Measurements from ENCODE around the gene TTYH3. TPM values are rescaled to one million over a fixed set of nuclear protein-coding genes. Genes with fewer than 3 reads are reported as not detected.
"Not testable (repeated sequence)": the region's sequence is repeated elsewhere in the genome, so short reads cannot be mapped to it uniquely, and the experiment has no call there.

The TTYH3 gene
- total RNA-seq, 1 donor from 2014 or later = 296 TPM

DNA sequence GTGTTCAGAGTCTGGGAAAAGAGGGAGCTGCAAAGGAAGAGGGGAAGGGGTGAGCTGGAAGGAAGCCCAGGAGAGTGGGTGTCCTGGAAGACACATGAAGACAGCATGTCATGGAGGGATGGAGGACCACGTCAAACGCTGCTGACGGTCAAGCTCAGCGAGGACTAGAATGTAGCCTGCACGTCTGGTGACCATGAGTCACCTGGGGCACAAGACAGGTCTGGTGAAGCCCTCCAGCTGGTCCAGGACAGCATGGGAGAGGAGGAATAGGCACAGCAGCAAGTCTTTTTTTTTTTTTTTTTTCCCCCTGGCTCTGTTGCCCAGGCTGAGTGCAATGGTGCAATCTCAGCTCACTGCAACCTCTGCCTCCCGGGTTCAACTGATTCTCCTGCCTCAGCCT lies 36.6 kb downstream of the TTYH3 start:
- H3K36me3 Mint-ChIP-seq = no peaks in the 10 kb centered on the region
- no peak overlapping the region for H3K4me3 Mint-ChIP-seq
- no peak for DNase-seq (ENCODE audit: low spot score in 2 of 2, unreplicated experiment in 2 of 2)
- no peaks in the 10 kb centered on the region for H3K9me3 Mint-ChIP-seq
- no peak overlapping the region for H3K27ac Mint-ChIP-seq
- H3K4me1 Mint-ChIP-seq = no peaks in the 10 kb centered on the region
- peaks cover 19% of the 10 kb centered on the region for H3K27me3 Mint-ChIP-seq (ENCODE audit: low read depth)
- TF ChIP-seq, protein P1, sequence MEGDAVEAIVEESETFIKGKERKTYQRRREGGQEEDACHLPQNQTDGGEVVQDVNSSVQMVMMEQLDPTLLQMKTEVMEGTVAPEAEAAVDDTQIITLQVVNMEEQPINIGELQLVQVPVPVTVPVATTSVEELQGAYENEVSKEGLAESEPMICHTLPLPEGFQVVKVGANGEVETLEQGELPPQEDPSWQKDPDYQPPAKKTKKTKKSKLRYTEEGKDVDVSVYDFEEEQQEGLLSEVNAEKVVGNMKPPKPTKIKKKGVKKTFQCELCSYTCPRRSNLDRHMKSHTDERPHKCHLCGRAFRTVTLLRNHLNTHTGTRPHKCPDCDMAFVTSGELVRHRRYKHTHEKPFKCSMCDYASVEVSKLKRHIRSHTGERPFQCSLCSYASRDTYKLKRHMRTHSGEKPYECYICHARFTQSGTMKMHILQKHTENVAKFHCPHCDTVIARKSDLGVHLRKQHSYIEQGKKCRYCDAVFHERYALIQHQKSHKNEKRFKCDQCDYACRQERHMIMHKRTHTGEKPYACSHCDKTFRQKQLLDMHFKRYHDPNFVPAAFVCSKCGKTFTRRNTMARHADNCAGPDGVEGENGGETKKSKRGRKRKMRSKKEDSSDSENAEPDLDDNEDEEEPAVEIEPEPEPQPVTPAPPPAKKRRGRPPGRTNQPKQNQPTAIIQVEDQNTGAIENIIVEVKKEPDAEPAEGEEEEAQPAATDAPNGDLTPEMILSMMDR (IDR thresholded peaks at IDR 0.05; ENCODE audit: unreplicated experiment) = no peak

DNA sequence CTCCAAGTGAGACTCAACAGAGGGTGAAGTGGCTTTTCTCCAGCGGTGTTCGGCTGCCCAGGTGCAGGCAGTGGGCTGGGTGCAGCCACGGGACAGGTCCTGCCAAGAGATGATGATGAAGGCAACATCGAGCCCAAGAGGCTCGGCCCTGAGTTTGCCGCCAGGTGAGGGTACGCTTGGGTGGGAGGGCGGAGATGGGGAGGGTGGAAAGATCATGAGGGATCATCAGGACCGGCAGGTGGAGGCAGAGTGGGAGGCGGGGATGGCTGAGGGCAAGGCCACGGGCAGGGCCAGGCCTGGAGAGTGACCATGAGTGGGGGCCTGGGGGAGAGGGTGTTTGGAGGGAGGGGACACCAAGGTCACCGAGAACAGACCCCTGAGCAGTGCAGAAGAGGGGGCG lies 38.4 kb downstream of the TTYH3 start:
- Mint-ChIP-seq H3K36me3 (peaks cover 3% of the 10 kb centered on the region), H3K27me3 (ENCODE audit: low read depth) (peaks cover 19% of the 10 kb centered on the region), H3K27ac (no peak overlapping the region), H3K4me3 (no peak overlapping the region), H3K4me1 (no peaks in the 10 kb centered on the region), H3K9me3 (peaks cover 10% of the 10 kb centered on the region)
- DNase-seq (ENCODE audit: low spot score in 2 of 2, unreplicated experiment in 2 of 2) = no peak
- TF ChIP-seq, protein P1 (IDR thresholded peaks at IDR 0.05; ENCODE audit: unreplicated experiment) = no peak

GRCh38 chr7:2670720-2671391 lies 39.1 kb downstream of the TTYH3 start:
- Mint-ChIP-seq H3K27me3 (ENCODE audit: low read depth) (peaks cover 19% of the 10 kb centered on the region), H3K9me3 (peaks cover 10% of the 10 kb centered on the region), H3K36me3 (peaks cover 3% of the 10 kb centered on the region), H3K4me1 (no peaks in the 10 kb centered on the region), H3K27ac (no peak overlapping the region), H3K4me3 (no peak overlapping the region)
- peak in 1 of 2 experiments; percentile 75 for DNase-seq (ENCODE audit: low spot score in 2 of 2, unreplicated experiment in 2 of 2)
- TF ChIP-seq, protein P1 (IDR thresholded peaks at IDR 0.05; ENCODE audit: unreplicated experiment) = peak; percentile 76

DNA sequence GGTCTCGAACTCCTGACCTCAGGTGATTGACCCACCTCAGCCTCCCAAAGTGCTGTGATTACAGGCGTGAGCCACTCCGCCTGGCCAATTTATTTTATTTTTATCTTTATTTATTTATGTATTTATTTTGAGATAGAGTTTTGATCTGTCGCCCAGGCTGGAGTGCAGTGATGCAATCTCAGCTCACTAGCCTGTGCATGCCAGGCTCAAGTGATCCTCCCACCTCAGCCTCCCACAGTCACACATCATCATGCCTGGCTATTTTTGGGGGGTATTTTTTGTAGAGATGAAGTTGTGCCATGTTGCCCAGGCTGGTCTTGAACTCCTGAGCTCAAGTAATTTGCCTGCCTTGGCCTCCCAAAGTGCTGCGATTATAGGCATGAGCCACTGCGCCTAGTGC lies 41.4 kb downstream of the TTYH3 start:
- not testable (repeated sequence) for H3K27ac Mint-ChIP-seq; H3K4me1 Mint-ChIP-seq; DNase-seq (ENCODE audit: low spot score in 2 of 2, unreplicated experiment in 2 of 2); H3K4me3 Mint-ChIP-seq; H3K36me3 Mint-ChIP-seq
- H3K9me3 Mint-ChIP-seq = peaks cover 10% of the 10 kb centered on the region
- H3K27me3 Mint-ChIP-seq (ENCODE audit: low read depth) = peaks cover 15% of the 10 kb centered on the region

DNA sequence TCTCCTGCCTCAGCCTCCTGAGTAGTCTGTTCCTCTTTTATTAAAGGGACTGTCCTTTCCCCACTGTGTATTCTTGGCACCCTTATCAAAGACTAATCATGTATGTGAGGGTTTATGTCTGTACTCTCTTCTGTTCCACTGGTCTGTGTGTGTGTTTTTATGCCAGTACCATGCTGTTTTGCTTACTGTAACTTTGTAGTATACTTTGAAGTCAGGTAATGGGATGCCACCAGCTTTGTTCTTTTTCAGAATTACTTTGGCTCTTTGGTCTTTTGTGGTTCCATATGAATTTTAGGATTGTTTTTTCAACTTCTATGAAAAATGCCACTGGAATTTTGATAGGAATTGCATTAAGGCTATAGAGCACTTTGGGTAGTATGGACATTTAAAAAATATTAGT lies 42.1 kb downstream of the TTYH3 start:
- no peak for DNase-seq (ENCODE audit: low spot score in 2 of 2, unreplicated experiment in 2 of 2)
- peaks cover 3% of the 10 kb centered on the region for H3K36me3 Mint-ChIP-seq
- no peak overlapping the region for H3K4me3 Mint-ChIP-seq
- TF ChIP-seq, protein P1 (IDR thresholded peaks at IDR 0.05; ENCODE audit: unreplicated experiment) = no peak
- no peaks in the 10 kb centered on the region for H3K4me1 Mint-ChIP-seq
- H3K9me3 Mint-ChIP-seq = peaks cover 10% of the 10 kb centered on the region
- peaks cover 15% of the 10 kb centered on the region for H3K27me3 Mint-ChIP-seq (ENCODE audit: low read depth)
- no peak overlapping the region for H3K27ac Mint-ChIP-seq

GRCh38 chr7:2675256-2675764 lies 43.5 kb downstream of the TTYH3 start:
- peaks cover 3% of the 10 kb centered on the region for H3K36me3 Mint-ChIP-seq
- no peaks in the 10 kb centered on the region for H3K4me1 Mint-ChIP-seq
- H3K27ac Mint-ChIP-seq = no peak overlapping the region
- TF ChIP-seq, protein P1 (IDR thresholded peaks at IDR 0.05; ENCODE audit: unreplicated experiment) = no peak
- DNase-seq (ENCODE audit: low spot score in 2 of 2, unreplicated experiment in 2 of 2) = no peak
- peaks cover 10% of the 10 kb centered on the region for H3K9me3 Mint-ChIP-seq
- H3K4me3 Mint-ChIP-seq = no peak overlapping the region
- peaks cover 8% of the 10 kb centered on the region for H3K27me3 Mint-ChIP-seq (ENCODE audit: low read depth)

GRCh38 chr7:2676576-2676975 lies 44.8 kb downstream of the TTYH3 start:
- H3K36me3 Mint-ChIP-seq; H3K4me1 Mint-ChIP-seq; H3K27me3 Mint-ChIP-seq (ENCODE audit: low read depth); DNase-seq (ENCODE audit: low spot score in 2 of 2, unreplicated experiment in 2 of 2); H3K4me3 Mint-ChIP-seq; H3K27ac Mint-ChIP-seq: not testable (repeated sequence)
- H3K9me3 Mint-ChIP-seq = peaks cover 10% of the 10 kb centered on the region

DNA sequence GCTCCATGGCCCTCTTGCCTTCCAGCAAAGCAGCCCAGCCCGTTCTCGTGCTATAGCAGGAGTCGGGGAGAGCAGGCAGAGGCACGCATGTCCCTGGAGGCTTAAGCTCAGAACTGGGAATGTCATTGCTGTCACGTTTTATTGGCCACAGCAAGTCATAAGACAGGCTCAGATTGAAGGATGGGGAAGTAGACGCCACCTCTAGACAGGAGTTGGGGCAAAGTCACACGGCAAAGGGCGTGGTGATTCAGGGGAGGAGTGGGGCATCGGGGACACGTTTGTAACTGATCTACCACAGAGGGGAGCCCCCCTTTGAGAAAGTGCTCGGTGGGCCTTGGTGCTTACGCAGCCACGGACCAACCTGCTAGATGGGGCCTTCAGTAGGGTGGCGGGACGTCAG lies 46.7 kb downstream of the TTYH3 start:
- not testable (repeated sequence) for H3K27me3 Mint-ChIP-seq (ENCODE audit: low read depth); DNase-seq (ENCODE audit: low spot score in 2 of 2, unreplicated experiment in 2 of 2); H3K4me1 Mint-ChIP-seq; H3K27ac Mint-ChIP-seq; H3K4me3 Mint-ChIP-seq; H3K36me3 Mint-ChIP-seq
- peaks cover 10% of the 10 kb centered on the region for H3K9me3 Mint-ChIP-seq

Data from mesothelial cell of epicardium (in vitro differentiated cells).